Transverse colon (tissue), 4 donors: ENCODE measurements around the gene GPR65. TPM values are rescaled to one million over a fixed set of nuclear protein-coding genes. Genes with fewer than 3 reads are reported as not detected.

ENCODE experiments used
- DNase-seq: peaks from one replicate; pipeline ENCODE4 v3.0.0-alpha.2; 2019
- H3K27ac ChIP-seq, 4 donors: fragments of 200-600 bp; sonication (generic); 2 replicates each; pipeline ENCODE4 v1.5.1; 2016 to 2018; ENCODE audit warnings: inconsistent platforms in 4 of 4
- H3K27me3 ChIP-seq: fragments of 200-600 bp; sonication (generic); 2 replicates; pipeline ENCODE4 v1.5.1; 2017; ENCODE audit warnings: inconsistent platforms
- H3K36me3 ChIP-seq, 4 donors: fragments of 200-600 bp; sonication (generic); 2 replicates each; pipeline ENCODE4 v1.5.1; 2017 to 2019; ENCODE audit warnings: inconsistent platforms in 4 of 4
- H3K4me1 ChIP-seq, 4 donors: fragments of 200-600 bp; sonication (generic); 2 replicates each; pipeline ENCODE4 v1.5.1; 2017 to 2020; ENCODE audit warnings: inconsistent platforms in 4 of 4
- H3K4me3 ChIP-seq, 4 donors: fragments of 200-600 bp; sonication (generic); 1 replicate in 1 of 4; 2 replicates in 3 of 4; pipeline versions ENCODE4 v1.5.1 to v1.6.1; 2017 to 2019; ENCODE audit warnings: inconsistent platforms in 4 of 4
- H3K9me3 ChIP-seq, 2 donors: fragments of 200-600 bp; sonication (generic); 2 replicates each; pipeline ENCODE4 v1.5.1; 2017 to 2019; ENCODE audit warnings: inconsistent platforms in 2 of 2
- EP300 ChIP-seq: sonication (generic); formaldehyde crosslinking; IDR thresholded peaks from one replicate; pipeline ENCODE4 v1.6.1; 2017; ENCODE audit warnings: antibody characterized with exemption, low read depth
- POLR2A ChIP-seq: fragments of 450-650 bp; IDR thresholded peaks from one replicate; pipeline ENCODE4 v1.6.1; 2016; ENCODE audit warnings: antibody characterized with exemption, mild to moderate bottlenecking, moderate library complexity
- POLR2AphosphoS5 ChIP-seq, 3 donors: sonication (generic); formaldehyde crosslinking; IDR thresholded peaks; one replicate each; pipeline ENCODE4 v1.6.1; 2016; ENCODE audit warnings: antibody characterized with exemption in 3 of 3
- WGBS, 2 donors: methylation state at CpG; one replicate each; pipeline ENCODE4 v1.1.5; 2018; ENCODE audit warnings: low coverage in 1 of 2; 5-methylcytosine and 5-hydroxymethylcytosine counted together
- in situ Hi-C, 4 donors: fragments of 200-750 bp; cut with MboI; loops; one replicate each; pipeline versions ENCODE4 v1.15.0 to v1.15.1; 2017; ENCODE audit warnings: low sequenced_read_pairs in 3 of 4, low pct_ligation_motif_present in 1 of 4, low pct_unique_long_range_greater_than_20kb in 1 of 4
- intact Hi-C: fragments of 100-400 bp; cut with DNase I; formaldehyde crosslinking; loops from one replicate; pipeline ENCODE4 v1.15.1; 2023; ENCODE audit warnings: low total_unique reads
- total RNA-seq, 4 donors: library from RNA; depleted of rRNA; stranded (reverse); fragments of >200 nt; gene quantifications; one replicate each; pipeline ENCODE4 v1.1.0, GENCODE V29; 2016
- TF ChIP-seq, protein P1 (sequence below), 5 experiments: fragments of 200-600 bp in 3 of 5; fragments of 450-650 bp in 2 of 5; sonication (generic) in 3 of 5; IDR thresholded peaks; 1 replicate in 2 of 5; 2 replicates in 3 of 5; pipeline ENCODE4 v1.5.1; 2016 to 2017; ENCODE audit warnings: antibody characterized with exemption in 5 of 5, inconsistent platforms in 3 of 5, mild to moderate bottlenecking in 2 of 5, moderate library complexity in 1 of 5

The GPR65 gene
- total RNA-seq, 4 donors from 2014 or later = 0.68 to 1.6 TPM; not detected in 2

DNA sequence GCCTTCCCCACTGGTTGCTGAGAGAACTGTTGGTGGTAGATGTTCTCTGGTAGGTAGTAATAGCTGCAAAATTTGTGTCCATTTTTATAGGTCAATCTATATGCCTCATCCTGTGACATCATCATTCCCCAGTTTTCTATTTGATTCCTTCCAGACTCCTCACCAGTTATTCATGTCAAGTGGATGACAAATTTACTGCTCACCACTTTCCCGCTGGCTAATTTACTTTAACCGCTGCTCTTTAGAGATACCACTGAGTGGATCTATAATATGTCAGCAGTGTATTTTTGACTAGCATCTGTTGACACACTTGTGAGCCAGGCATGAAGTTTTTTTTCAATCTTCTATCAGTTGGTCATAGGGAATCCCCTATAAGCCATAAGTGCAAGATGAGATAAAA lies 24.6 kb downstream of the GPR65 start:
- no peak overlapping the region for H3K4me3 ChIP-seq
- TF ChIP-seq POLR2A = no peak
- TF ChIP-seq EP300 = no peak
- no peak for TF ChIP-seq POLR2AphosphoS5 (IDR thresholded peaks at IDR 0.05)
- TF ChIP-seq, protein P1, sequence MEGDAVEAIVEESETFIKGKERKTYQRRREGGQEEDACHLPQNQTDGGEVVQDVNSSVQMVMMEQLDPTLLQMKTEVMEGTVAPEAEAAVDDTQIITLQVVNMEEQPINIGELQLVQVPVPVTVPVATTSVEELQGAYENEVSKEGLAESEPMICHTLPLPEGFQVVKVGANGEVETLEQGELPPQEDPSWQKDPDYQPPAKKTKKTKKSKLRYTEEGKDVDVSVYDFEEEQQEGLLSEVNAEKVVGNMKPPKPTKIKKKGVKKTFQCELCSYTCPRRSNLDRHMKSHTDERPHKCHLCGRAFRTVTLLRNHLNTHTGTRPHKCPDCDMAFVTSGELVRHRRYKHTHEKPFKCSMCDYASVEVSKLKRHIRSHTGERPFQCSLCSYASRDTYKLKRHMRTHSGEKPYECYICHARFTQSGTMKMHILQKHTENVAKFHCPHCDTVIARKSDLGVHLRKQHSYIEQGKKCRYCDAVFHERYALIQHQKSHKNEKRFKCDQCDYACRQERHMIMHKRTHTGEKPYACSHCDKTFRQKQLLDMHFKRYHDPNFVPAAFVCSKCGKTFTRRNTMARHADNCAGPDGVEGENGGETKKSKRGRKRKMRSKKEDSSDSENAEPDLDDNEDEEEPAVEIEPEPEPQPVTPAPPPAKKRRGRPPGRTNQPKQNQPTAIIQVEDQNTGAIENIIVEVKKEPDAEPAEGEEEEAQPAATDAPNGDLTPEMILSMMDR (IDR thresholded peaks at IDR 0.05) = no peak
- H3K27ac ChIP-seq = no peak overlapping the region
- no peak for DNase-seq
- peaks cover 0 to 10% (median 4%) of the 10 kb centered on the region in 4 donors for H3K4me1 ChIP-seq
- H3K27me3 ChIP-seq = no peaks in the 10 kb centered on the region
- 65 to 83% methylated on average over 2 of the region's 2 CpGs for whole genome bisulfite sequencing, 2 donors
- intact Hi-C loops = no loop called here
- in situ Hi-C loops = loop anchor here in 1 of 4 donors (10.0 kb wide), 1 partner anchor 125 kb away; no protein-coding TSS in a partner anchor
- H3K36me3 ChIP-seq = no peaks in the 10 kb centered on the region
- no peaks in the 10 kb centered on the region for H3K9me3 ChIP-seq

DNA sequence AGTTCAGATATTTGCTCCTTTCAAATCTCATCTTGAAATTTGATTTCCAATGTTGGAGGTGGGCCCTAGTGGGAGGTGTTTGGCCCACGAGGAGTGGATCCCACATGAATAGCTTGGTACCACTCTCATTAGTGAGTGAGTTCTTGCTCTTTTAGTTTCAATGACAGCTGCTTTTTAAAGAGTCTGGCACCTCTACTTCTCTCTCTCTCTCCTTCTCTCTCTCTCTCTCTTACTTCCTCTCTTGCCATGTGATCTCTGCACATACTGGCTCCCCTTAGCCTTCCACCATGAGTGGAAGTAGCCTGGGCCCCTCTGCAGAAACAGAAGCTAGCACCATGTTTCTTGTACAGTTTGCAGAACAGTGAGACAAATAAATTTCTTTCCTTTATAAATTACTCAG lies 25.1 kb downstream of the GPR65 start:
- no peaks in the 10 kb centered on the region for H3K36me3 ChIP-seq

DNA sequence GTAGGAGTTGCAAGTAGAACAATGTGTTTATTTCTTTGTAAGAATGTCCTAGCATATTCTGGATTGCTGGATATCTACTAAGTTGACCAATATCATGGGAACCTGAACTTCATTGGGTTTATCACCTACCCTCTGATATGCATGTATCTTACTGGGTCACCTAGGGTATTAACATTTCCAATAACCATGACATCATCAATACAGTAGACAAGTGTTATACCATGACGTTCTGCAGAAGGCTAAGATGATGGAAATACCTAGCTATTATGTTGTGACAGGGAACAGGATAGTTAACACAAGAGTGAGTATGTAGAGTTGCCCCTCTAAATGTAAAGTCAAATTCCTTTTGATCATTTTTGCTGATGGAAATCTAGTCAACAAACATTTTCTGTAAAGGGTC lies 26.0 kb downstream of the GPR65 start:
- H3K4me3 ChIP-seq = no peak overlapping the region
- H3K27ac ChIP-seq = no peak overlapping the region
- in situ Hi-C loops (no loop called here), intact Hi-C loops (no loop called here)
- no peak for DNase-seq
- H3K27me3 ChIP-seq = no peaks in the 10 kb centered on the region
- no peaks in the 10 kb centered on the region for H3K36me3 ChIP-seq
- no peaks in the 10 kb centered on the region for H3K9me3 ChIP-seq
- WGBS, 2 donors = 75 to 86% methylated on average over 1 of the region's 1 CpG
- TF ChIP-seq POLR2A (no peak), POLR2AphosphoS5 (IDR thresholded peaks at IDR 0.05) (no peak), EP300 (no peak)
- TF ChIP-seq, protein P1 (IDR thresholded peaks at IDR 0.05) = no peak
- no peaks in the 10 kb centered on the region for H3K4me1 ChIP-seq

More for the DNA sequence above, 25.1 kb downstream of the GPR65 start:
- intact Hi-C loops = no loop called here
- in situ Hi-C loops = no loop called here
- TF ChIP-seq, protein P1 (IDR thresholded peaks at IDR 0.05) = no peak
- TF ChIP-seq EP300 (no peak), POLR2A (no peak), POLR2AphosphoS5 (IDR thresholded peaks at IDR 0.05) (no peak)
- WGBS, 2 donors = 73% methylated on average over 1 of the region's 1 CpG; no CpG with 5 or more reads in 1 of the 2 donors
- no peak for DNase-seq
- H3K4me1 ChIP-seq = peaks cover 0 to 4% (median 0%) of the 10 kb centered on the region in 4 donors
- H3K27ac ChIP-seq = no peak overlapping the region
- no peaks in the 10 kb centered on the region for H3K27me3 ChIP-seq
- no peak overlapping the region for H3K4me3 ChIP-seq
- H3K9me3 ChIP-seq = no peaks in the 10 kb centered on the region

DNA sequence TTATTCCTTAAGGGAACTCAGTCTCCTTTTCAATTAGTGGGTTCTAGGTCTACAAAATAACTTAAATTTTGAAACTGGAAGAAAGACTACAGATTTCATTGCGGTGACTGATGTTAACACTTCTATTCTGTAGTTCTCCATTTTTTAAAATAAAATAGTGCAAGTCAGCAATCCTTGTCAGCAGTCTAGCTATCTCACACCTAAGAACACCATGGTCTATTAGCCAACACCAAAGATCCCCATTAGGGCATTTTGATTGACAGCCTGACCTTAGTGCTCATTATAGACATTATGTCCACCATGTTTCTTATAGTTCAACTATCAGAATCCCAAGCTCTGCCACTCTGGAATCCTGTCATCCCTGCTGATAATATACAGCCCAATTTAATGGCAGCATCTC lies 27.4 kb downstream of the GPR65 start:
- intact Hi-C loops = no loop called here
- no peak overlapping the region for H3K27ac ChIP-seq
- no peaks in the 10 kb centered on the region for H3K9me3 ChIP-seq
- 85 to 92% methylated on average over 1 of the region's 1 CpG for WGBS, 2 donors
- H3K27me3 ChIP-seq = no peaks in the 10 kb centered on the region
- TF ChIP-seq, protein P1 (IDR thresholded peaks at IDR 0.05) = no peak
- TF ChIP-seq POLR2AphosphoS5 (IDR thresholded peaks at IDR 0.05) (no peak), POLR2A (no peak), EP300 (no peak)
- H3K4me1 ChIP-seq = no peaks in the 10 kb centered on the region
- in situ Hi-C loops = no loop called here
- H3K36me3 ChIP-seq = no peaks in the 10 kb centered on the region
- H3K4me3 ChIP-seq = no peak overlapping the region
- no peak for DNase-seq
